ENCODE measurements around the gene LRCOL1. TPM values are rescaled to one million over a fixed set of nuclear protein-coding genes. Genes with fewer than 3 reads are reported as not detected.
A peak's percentile ranks its signal among the peaks of the same experiment; 100 is the strongest.

The LRCOL1 gene
- total RNA-seq, 1 experiment from 2014 or later: 0.24 TPM

DNA sequence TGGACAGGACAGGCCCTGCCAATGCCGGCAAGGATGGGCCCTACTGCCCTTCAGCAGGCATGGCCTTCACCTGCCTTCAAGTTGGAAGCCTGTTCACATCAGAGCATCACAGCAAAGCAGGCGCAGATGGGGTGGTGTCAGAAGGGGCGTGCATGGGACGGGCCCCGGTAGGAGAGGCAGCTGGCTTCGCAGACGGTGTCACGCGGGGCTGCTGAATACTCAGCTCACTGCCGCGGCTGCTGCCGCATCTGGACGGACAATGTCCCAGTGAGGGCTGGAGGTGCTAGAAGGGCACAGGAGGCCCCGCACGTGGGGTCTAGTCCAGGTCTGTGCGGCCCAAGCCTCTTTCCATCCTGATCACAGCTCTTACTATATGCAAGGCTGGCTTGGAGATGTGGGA is 42.1 kb downstream of the LRCOL1 start (continued):
- TF ChIP-seq, protein P1, sequence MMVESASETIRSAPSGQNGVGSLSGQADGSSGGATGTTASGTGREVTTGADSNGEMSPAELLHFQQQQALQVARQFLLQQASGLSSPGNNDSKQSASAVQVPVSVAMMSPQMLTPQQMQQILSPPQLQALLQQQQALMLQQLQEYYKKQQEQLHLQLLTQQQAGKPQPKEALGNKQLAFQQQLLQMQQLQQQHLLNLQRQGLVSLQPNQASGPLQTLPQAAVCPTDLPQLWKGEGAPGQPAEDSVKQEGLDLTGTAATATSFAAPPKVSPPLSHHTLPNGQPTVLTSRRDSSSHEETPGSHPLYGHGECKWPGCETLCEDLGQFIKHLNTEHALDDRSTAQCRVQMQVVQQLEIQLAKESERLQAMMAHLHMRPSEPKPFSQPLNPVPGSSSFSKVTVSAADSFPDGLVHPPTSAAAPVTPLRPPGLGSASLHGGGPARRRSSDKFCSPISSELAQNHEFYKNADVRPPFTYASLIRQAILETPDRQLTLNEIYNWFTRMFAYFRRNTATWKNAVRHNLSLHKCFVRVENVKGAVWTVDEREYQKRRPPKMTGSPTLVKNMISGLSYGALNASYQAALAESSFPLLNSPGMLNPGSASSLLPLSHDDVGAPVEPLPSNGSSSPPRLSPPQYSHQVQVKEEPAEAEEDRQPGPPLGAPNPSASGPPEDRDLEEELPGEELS (CRISPR knock-in tag; IDR thresholded peaks at IDR 0.05): no peak
- TF ChIP-seq, protein P2, sequence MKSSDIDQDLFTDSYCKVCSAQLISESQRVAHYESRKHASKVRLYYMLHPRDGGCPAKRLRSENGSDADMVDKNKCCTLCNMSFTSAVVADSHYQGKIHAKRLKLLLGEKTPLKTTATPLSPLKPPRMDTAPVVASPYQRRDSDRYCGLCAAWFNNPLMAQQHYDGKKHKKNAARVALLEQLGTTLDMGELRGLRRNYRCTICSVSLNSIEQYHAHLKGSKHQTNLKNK (CRISPR knock-in tag; IDR thresholded peaks at IDR 0.05): no peak
- TF ChIP-seq ZBTB21 (CRISPR knock-in tag; IDR thresholded peaks at IDR 0.05; ENCODE audit: borderline replicate concordance) (no peak), NR1H2 (CRISPR knock-in tag; IDR thresholded peaks at IDR 0.05) (no peak), ZSCAN18 (CRISPR knock-in tag; IDR thresholded peaks at IDR 0.05) (no peak), GABPB1 (CRISPR knock-in tag; IDR thresholded peaks at IDR 0.05) (no peak), ATF1 (CRISPR knock-in tag; IDR thresholded peaks at IDR 0.05) (no peak), FOXJ3 (CRISPR knock-in tag; IDR thresholded peaks at IDR 0.05; ENCODE audit: borderline replicate concordance) (no peak), TP53 (CRISPR knock-in tag; IDR thresholded peaks at IDR 0.05) (no peak), ETV6 (CRISPR knock-in tag; IDR thresholded peaks at IDR 0.05) (no peak)

DNA sequence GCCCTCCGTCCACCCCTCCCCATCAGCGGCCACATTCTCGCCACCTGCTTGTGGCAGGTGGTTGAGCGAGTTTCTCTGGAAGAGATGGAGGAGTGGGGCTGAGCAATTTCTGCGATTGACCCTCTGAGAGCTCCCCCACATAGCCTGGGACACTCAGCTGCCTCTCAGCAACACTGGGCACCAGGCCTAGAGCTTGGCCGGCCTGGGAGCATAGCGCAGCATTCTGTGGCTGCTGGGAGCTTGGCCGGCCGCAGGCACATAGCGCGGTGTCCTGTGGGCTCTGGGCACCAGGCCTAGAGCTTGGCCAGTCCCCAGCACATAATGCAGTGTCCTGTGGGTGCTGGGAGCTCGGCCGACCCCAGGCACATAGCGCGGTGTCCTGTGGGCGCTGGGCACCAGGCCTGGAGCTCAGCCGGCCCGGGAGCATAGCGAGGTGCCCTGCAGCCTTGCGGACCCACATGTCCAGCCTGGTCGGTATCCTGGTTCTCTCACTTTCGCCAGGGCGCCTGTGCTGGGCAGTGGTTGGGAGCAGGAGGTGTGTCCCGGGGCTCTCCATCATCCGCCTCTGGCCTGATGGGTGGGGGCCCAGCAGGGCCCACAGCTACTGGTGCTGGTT is 43.8 kb downstream of the LRCOL1 start:
- H3K4me1 Mint-ChIP-seq: peaks cover 2% of the 10 kb centered on the region; the same call in 1 of the 2 replicates
- POLR2A ChIA-PET: interaction anchor here (1.1 kb wide), 1 partner anchor 44 kb away, joined by 3 read pairs; the partner anchor contains the start of gene LRCOL1
- no peak for TF ChIP-seq TEAD4 (CRISPR knock-in tag; IDR thresholded peaks at IDR 0.05)
- no peak for TF ChIP-seq TP53 (CRISPR knock-in tag; IDR thresholded peaks at IDR 0.05)
- TF ChIP-seq FOXP1 (CRISPR knock-in tag; IDR thresholded peaks at IDR 0.05; ENCODE audit: borderline replicate concordance): no peak
- no peak for TF ChIP-seq HMGA2 (CRISPR knock-in tag; IDR thresholded peaks at IDR 0.05)
- TF ChIP-seq NR2C2 (CRISPR knock-in tag; IDR thresholded peaks at IDR 0.05): no peak
- no peak for TF ChIP-seq NFE2L1 (CRISPR knock-in tag; IDR thresholded peaks at IDR 0.05)
- no peak overlapping the region for H3K4me3 Mint-ChIP-seq
- no peaks in the 10 kb centered on the region for H3K27me3 Mint-ChIP-seq (ENCODE audit: low read depth)
- H3K27ac Mint-ChIP-seq: no peak overlapping the region
- H3K9me3 Mint-ChIP-seq: no peaks in the 10 kb centered on the region
- H3K36me3 Mint-ChIP-seq: peaks cover 4% of the 10 kb centered on the region; the same call in 1 of the 2 replicates
- CTCF ChIA-PET: interaction anchor here (0.6 to 1.3 kb wide), 3 partner anchors 151 to 240 kb away, joined by 3 to 6 read pairs (median 5); no protein-coding TSS in a partner anchor
- ATAC-seq (no peak), DNase-seq (ENCODE audit: low spot score) (no peak)

DNA sequence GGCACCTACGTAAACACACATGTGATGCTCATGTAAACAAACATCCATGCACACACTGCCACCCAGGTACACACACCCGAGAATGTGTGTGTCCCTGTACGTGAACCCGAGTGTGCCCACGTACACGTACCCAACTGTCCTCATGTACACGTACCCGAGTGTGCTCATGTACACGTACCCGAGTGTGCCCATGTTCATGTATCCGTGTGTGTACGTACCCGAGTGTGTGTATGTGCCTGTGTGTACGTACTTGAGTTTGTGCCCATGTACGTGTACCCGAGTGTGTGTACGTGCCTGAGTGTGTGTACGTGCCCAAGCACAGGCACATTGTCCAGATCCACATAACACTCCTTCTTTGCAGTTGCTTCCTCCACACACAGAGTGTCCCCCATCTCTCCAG is 45.0 kb downstream of the LRCOL1 start:
- Mint-ChIP-seq H3K9me3 (no peaks in the 10 kb centered on the region), H3K4me3 (no peak overlapping the region), H3K27me3 (ENCODE audit: low read depth) (no peaks in the 10 kb centered on the region), H3K27ac (no peak overlapping the region; the same call in 1 of the 2 replicates), H3K4me1 (peaks cover 2% of the 10 kb centered on the region; the same call in 1 of the 2 replicates), H3K36me3 (peaks cover 4% of the 10 kb centered on the region; the same call in 1 of the 2 replicates)
- TF ChIP-seq ATF1 (CRISPR knock-in tag; IDR thresholded peaks at IDR 0.05) (no peak), AR (CRISPR knock-in tag; IDR thresholded peaks at IDR 0.05) (no peak), FOXP1 (CRISPR knock-in tag; IDR thresholded peaks at IDR 0.05; ENCODE audit: borderline replicate concordance) (no peak)
- TF ChIP-seq, protein P3, sequence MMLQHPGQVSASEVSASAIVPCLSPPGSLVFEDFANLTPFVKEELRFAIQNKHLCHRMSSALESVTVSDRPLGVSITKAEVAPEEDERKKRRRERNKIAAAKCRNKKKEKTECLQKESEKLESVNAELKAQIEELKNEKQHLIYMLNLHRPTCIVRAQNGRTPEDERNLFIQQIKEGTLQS (CRISPR knock-in tag; conservative IDR thresholded peaks at IDR 0.05): 0 out of 2 replicates have a peak, but pooled peaks have one; percentile 28
- POLR2A ChIA-PET: no interaction called here
- CTCF ChIA-PET: interaction anchor here (0.8 to 1.2 kb wide), 2 partner anchors 42 to 151 kb away, joined by 3 read pairs; no protein-coding TSS in a partner anchor
- no peak for ATAC-seq
- no peak for DNase-seq (ENCODE audit: low spot score)
